ENCODE data around the gene FASN. TPM values are rescaled to one million over a fixed set of nuclear protein-coding genes. Genes with fewer than 3 reads are reported as not detected.

Gene FASN
- total and polyA plus RNA-seq, 2 donors (not counting 1 experiment from before 2014, with no cell fraction given) = 19.4 to 35.6 TPM

GRCh38 chr17:82056729-82057621 is 41.1 kb downstream of the FASN start:
- Mint-ChIP-seq H3K27me3 (no peaks in the 10 kb centered on the region), H3K27ac (no peak overlapping the region), H3K9me3 (ENCODE audit: insufficient read depth) (no peaks in the 10 kb centered on the region), H3K4me3 (no peak overlapping the region), H3K4me1 (peaks cover 3% of the 10 kb centered on the region)
- Histone ChIP-seq H3K79me2 (ENCODE audit: control insufficient read depth, insufficient read depth, low read length) (peaks cover 20% of the 10 kb centered on the region), H3K27ac (ENCODE audit: low read length in 2 of 2) (no peak overlapping the region), H3K27me3 (replicated peaks in 1 of 4; ENCODE audit: control extremely low read depth in 1 of 4, control insufficient read depth in 3 of 4, insufficient read depth in 4 of 4, low read length in 3 of 4) (no peaks in the 10 kb centered on the region), H3K4me2 (replicated peaks; ENCODE audit: low read depth, low read length, poor library complexity, severe bottlenecking) (no peak overlapping the region), H4K20me1 (ENCODE audit: control insufficient read depth, insufficient read depth, low read length, poor library complexity, severe bottlenecking) (peaks cover 19% of the 10 kb centered on the region), H3K9ac (ENCODE audit: low read length) (no peak overlapping the region), H3K4me3 (ENCODE audit: control extremely low read depth in 1 of 5, extremely low read depth in 1 of 5, insufficient read depth in 1 of 5, low read depth in 2 of 5, low read length in 4 of 5) (no peak overlapping the region), H3K4me1 (ENCODE audit: control insufficient read depth in 2 of 2, insufficient read depth in 2 of 2, low read length in 2 of 2) (peaks cover 11 to 19% of the 10 kb centered on the region in 2 donors), H3K9me3 (ENCODE audit: control extremely low read depth in 1 of 3, control insufficient read depth in 2 of 3, insufficient read depth in 1 of 3, low read length in 2 of 3) (no peaks in the 10 kb centered on the region), H3K36me3 (replicated peaks in 1 of 2; ENCODE audit: control extremely low read depth in 1 of 2, control insufficient read depth in 1 of 2, extremely low read depth in 1 of 2, insufficient read depth in 2 of 2, low read length in 1 of 2) (peaks cover 0 to 53% of the 10 kb centered on the region in 2 experiments), H2AFZ (ENCODE audit: insufficient read depth, low read depth, low read length, poor library complexity, severe bottlenecking) (no peak overlapping the region)
- ChIA-PET POLR2A (interaction anchor here (0.5 kb wide), 1 partner anchor 388 kb away, joined by 3 read pairs; no protein-coding TSS in a partner anchor), CTCF (no interaction called here)
- ATAC-seq (ENCODE audit: low read depth) (no peak), DNase-seq (no peak)
- WGBS (ENCODE audit: insufficient coverage) = 90% methylated on average over 29 of the region's 29 CpGs
- intact Hi-C loops (cut with micrococcal nuclease) = no loop called here
- no peak for TF ChIP-seq CTCF (IDR thresholded peaks at IDR 0.05)
- no peak for TF ChIP-seq EZH2 (IDR thresholded peaks at IDR 0.05; ENCODE audit: borderline replicate concordance, insufficient read depth, low read depth, low read length, poor library complexity, severe bottlenecking)

All from B cell (primary cell).